IPS DF 4.7 (cell line): ENCODE results near the gene PDZD8.
"Not testable (repeated sequence)": the region's sequence is repeated elsewhere in the genome, so short reads cannot be mapped to it uniquely, and the experiment has no call there.

Experiments used
- DNase-seq: peaks from one replicate; pipeline ENCODE4 v3.0.0-alpha.2; 2013; ENCODE audit warnings: low spot score; ENCODE audit errors: extremely low read depth

PDZD8 gene

DNA sequence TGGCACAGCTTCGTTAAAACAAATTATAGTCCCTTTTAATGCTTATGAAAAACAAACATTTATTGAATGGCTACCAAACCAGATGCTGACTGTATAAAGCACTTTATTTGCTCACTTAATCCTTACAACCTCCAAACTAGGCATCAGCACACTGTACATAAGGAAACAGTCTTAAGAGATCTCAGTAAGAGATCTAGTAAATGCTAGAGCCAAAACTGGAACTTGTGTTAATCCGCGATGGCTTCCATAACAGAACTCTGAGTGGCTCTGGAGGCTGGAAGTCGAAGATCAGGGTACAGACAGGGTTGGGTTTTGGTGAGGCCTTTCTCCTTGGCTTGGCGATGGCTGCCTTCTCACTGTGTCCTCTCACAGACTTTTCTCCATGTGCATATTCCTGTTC is 27.0 kb downstream of the PDZD8 start:
- no peak for DNase-seq

DNA sequence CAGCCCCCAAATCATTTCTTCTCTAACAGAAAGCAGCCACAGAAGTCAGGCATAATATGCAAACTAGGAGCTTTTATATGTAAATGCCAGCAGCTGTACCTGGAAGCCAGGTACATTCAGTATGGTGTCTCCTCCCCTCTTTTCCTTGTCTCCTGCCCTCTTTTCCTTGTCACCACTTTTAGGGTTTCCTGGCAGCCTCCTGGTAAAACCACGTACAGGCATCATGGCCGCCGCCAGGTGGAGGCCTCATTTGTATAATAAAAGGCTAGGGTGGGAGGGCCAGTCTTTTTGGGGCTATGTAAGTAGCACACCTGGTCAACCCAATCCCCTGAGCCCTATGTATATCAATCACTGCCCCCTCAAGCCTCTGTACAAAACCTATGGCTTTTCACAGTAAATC is 28.7 kb downstream of the PDZD8 start:
- peak; percentile 95 for DNase-seq

DNA sequence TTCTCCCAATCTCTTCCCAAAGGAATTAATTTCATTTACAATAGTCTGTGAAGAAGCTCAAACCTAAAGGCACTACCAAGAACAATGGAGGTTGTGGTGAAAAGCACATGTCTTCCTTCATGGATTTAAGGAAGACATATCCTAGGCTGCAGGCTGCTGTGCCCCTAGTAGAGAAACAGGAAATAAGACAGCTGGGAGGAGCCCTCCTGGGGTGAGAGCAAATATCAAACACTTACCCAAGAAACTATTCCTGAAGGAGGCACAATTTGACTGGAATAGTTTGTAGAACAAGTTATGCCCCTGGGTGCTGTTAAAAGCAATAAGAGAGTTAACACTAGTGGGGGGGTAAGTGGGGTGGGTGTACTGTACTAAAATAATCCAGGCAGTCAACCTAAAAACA is 30.1 kb downstream of the PDZD8 start:
- DNase-seq: peak; percentile 44

DNA sequence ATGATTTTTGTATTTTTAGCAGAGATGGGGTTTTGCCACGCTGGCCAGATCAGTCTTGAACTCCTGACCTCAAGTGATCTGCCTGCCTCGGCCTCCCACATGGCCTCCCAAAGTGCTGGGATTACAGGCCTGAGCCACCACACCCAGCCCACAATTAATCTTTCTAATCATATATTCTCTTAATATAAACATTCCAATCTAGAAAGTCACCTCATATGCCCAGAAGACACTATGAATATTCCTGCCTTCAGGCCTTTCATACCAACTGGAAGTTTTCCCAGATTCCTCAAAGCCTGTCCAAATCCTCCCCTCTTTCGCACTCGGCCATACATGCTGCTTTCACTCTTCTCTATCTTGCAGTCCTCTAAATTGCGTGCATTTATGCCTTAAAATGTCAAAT is 32.6 kb downstream of the PDZD8 start:
- DNase-seq: no peak

DNA sequence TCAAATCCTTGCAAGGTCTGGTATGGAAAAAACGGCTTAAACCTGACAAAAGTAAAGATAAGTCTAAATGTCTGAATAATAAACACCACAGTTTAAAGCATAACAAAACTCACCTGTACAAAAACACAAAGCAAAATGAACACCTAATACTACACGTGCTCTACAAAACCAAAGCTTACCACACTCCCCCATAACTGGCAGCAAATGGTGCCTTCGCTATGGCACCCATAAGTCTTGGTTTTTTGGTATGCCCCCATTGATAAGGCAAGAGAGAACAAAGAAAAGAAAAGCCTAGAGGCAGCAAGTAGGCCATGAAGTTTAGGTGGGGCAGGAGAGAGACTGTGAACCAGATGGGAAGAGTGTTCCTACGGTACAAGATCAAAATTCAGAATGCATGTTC is 34.2 kb downstream of the PDZD8 start:
- no peak for DNase-seq

DNA sequence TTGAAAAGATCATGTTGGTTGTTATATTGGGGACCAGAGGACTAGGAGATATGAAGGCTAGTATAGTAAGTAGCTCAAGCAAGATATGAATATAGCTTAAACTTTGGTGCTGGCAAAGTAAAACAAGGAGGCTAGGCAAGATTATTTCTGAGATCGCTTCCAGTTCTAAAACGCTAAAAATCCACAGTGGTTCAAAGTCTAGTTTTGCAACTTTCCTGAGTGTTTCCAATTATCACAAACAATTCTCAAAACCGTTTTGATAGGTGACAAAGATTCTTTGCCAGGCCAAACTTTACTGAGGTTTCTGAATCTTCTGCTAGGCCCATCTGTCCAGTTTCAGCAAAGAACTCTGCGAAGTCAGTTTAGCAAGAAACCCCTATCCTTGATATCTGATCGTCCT is 35.3 kb downstream of the PDZD8 start:
- DNase-seq: no peak

DNA sequence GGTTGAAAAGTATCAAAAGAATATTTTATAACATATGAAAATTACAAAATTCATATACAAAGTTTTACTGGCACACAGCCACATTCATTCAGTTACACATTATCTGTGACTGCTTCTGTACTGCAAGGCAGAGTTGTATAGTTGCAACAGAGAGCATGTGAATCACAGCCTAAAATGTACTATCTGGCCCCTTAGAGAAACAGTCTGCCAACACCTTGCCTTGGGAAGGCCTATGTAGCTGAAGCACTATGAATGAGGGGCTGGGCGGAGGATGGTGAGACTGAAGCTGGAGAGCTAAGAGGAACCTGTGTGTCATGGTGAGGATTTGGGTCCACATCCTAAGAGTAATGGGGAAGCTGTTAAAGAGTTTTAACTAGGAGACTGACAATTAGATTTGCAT is 35.7 kb downstream of the PDZD8 start:
- no peak for DNase-seq

DNA sequence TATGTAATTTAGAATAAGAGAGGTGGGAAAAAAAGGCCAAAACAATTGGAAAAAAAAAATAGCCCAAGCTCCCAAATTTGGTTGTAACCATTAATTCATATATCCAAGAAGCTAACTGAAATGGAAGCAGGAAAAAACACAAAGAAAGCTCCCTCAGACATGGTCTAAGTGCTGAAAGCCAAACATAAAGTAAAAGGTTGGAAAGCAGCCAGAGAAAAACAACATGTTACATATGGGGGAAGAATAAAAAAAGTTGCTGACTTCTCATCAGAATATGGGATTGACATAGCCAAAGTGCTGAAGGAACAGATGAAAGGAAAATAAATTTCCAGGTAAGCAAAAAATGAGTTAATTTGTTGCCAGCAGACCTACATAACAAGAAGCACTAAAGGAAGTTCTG is 40.3 kb downstream of the PDZD8 start:
- DNase-seq: no peak

DNA sequence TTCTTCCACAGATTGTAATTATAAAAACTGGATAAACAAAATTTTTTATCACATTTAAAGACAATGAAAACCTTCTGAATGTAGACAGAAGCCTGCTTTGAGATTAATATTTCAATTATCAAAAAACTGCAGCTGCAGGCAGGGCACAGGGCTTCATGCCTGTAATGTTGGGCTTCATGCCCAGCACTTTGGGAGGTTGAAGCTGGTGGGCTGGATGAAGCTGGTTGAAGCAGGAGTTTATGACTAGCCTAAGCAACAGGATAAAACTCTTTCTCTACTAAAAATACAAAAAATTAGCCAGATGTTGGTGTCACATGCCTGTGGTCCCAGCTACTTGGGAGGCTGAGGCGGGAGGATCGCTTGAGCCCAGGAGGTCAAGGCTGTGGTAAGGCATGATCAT is 41.2 kb downstream of the PDZD8 start:
- no peak for DNase-seq

DNA sequence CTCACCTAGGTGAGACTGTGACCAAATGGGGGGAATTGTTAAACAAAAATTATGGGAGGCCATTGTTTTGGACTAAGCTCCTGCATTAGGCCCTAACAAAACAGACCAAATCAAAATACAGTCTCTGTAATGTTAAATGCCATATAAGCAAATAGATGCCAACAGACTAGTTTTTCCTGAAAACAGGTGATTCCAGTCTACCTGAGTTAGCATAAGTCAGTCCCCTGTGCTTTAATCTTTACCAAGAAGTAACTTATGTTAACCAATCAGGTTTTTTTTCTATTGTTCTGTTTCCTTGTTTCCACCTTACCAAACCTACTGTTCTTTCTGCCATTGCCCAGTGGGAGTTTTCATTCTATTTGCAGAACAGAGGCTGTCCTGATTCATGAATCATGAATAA is 48.0 kb downstream of the PDZD8 start:
- DNase-seq: no peak

DNA sequence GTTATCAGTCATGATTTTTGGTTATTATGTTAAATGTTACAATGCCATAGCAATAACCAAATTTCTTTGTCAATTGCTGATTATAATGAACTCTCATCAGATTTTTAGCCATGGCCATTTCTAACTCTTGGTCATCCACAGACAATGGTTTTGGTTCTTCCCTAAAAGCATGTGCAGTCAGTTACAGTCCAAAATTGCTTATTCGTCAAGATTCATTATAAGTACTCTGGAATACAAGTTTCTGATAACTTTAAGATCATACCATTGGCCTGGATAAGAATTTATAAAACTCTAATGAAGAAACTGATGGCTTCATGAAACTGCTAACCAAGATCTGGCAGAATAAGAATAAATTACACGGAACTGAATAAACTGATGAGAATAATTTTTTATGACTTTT is 50.9 kb downstream of the PDZD8 start:
- no peak for DNase-seq

DNA sequence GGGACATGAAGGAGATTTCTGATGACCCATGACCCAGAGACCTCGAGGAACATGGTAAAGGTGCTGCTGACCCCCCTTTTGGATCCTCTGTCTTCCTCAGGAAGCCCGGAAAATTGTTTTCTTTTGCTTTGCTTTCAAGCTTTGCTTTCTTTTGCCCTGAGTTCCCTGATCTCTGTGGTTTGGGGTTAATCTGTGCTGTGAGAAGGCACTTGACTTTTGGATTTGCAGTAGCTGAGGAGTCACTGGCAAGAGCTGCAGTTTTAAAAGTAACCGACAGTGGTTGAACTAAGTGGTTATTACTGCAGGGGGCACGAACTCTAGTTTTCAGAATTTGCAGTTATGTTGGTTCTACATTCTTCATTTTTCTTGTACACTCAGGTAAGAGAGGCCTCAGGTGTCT is 53.0 kb downstream of the PDZD8 start:
- DNase-seq: no peak

DNA sequence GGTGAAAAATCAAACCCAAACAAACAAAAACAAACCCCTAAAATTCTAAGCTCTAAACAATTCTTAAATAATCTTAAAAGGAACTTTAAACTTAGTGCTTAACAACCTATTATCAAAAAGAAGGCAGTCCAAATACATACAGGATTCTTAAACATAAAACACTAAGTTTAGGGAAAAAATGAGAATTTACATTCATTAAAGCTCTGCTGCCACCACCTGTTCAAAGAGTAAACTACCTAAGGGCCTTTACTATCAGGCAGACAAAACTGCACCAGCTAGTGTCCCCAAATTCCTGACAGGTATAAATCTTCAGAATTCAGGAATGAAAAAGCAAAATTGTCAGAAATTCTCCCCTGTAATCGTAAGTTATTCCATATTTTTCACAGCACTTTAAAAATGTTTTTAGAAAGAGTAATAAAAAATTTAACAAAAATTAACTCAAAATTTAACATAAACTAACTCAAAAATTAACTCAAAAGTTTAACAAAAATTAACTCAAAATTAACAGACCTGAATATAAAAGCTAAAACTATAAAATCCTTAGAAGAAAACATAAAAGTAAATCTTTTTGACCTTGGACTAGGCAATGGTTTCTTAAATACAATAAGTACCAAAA is 55.1 kb downstream of the PDZD8 start:
- DNase-seq: no peak

DNA sequence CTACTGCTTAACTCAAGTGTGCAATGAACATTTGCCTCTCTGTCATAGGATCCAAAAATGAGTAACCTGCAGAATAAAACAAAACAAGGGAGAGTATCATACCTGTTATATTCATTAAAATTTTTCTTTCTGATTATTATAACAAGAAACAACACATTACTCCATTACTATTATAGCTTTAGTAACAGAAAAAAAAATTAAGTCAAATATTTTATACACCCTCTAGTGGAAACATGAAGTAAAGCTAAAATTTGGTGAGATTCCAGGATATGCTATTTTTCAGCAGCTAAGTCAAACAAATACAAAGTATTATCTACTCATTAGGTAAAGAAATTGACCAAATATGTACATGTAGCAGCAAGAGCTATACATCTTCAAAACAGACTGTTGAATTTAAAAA is 56.3 kb downstream of the PDZD8 start:
- no peak for DNase-seq

DNA sequence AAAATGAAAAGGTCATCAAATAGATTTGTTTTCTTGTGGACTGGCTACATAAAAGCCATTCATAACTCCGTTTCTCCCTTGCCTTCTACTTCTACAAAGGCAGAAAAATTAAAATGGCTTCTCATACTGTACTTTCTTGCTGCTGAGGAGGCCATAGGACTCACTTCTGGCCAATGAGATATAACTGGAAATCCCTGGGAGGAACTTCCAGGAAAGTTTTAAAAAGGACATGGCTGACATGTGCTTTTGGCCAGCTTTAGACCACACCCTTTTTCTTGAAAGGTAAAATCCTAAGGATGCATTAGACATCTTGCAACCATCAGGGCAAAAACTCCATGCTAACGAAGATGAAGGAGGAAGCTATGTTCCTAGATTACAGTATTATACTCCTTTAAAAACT is 58.5 kb downstream of the PDZD8 start:
- no peak for DNase-seq

DNA sequence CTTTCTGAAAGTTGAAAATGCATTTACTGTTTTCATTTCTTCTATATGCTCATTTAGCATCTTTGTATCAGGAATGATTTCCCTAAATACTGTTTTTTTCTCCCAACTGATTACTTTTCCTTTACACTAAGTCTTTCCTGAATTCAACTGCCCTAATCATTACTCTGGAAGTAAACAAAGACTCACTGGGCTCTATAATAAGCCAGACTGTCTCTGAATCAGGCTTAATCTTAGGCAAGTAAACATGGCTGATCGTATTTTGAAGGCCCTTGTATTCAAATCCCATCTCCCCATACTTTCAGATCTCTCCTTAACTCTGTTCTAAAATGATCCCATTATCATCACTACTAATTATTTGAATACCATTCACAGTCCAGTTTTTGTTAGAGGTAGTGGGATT is 61.6 kb downstream of the PDZD8 start:
- DNase-seq: no peak

DNA sequence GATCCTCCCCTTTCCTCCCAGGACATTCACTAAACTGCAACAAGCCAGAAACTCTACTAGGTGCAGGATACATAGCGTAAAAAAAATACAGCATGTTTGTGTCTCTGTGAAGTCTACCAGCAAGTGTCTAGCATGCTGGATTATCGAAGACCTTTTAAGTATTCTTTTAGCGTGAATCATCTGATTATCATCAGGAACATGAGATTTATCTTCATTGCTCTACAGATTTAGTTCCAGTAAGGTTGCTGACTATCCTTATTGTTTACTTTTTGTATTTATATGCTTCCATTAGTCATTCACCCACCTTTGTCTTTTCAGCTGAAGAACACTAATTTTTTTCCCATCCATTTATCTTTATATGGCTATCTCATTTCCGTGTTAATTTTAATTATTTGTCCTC is 62.8 kb downstream of the PDZD8 start:
- no peak for DNase-seq

DNA sequence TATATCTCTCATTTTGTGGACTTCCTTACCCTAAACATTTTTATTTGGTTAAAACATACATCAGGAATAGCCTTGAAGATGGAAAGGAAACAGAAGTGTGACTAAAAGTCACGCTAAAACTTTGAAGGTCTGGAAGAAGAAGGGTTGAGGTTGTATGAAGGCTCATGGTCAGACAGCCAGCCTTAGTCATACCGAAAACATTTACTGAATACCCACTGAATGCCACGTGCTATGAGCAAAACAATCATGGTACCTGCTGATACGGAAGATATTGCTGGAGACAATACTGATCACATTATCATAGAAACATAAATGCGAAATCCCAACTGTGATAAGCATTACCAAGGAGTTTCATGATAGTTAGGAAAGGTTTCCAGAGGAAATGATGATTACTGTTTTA is 64.0 kb downstream of the PDZD8 start:
- DNase-seq: no peak

DNA sequence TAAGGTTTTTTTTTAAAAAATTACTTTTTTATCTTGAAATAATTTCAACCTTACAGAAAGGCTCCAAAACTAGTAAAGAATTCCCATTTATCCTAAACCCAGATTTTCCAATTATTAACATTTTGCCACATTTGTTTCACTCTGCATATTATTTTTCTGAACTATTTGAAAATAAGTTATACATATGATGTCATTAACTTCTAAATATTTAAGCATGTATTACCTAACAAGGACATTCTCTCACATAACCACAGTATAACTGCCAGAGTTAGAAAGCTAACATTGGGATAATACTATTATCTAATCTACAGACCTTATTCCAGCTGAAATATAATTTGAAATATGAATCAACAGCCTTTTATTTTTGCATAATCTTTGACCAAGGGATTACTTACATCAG is 68.6 kb downstream of the PDZD8 start:
- no peak for DNase-seq

DNA sequence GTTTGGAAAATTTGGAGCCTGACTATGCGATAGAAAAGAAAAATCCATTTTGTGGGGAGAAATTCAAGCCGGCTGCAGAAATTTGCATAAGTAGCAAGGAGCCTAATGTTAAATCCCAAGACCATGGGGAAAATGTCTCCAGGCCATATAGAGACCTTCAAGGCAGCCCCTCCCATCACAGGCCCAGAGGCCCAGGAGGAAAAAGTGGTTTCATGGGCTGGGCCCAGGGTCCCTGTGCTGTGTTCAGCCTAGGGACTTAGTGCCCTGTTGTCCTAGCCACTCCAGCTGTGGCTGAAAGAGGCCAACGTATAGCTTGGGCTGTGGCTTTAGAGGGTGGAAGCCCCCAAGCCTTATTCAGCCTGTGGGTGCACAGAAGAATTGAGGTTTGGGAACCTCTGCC is 71.8 kb downstream of the PDZD8 start:
- DNase-seq: not testable (repeated sequence)

DNA sequence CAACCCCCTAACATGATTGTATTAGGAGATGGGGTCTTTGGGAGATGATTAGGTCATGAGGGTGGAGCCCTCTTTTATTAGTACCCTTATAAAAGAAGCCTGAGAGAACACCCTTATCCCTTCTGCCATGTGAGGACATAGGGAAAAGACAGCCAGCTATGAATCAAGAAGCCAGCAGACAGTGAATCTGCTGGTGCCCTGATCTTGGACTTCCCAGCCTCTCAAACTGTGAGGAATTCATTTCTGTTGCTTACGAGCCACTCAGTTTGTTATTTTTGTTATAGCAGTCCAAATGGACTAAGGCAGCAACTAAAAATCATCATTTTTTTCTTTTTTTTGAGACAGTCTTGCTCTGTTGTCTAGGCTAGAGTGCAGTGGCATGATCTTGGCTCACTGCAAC is 74.6 kb downstream of the PDZD8 start:
- no peak for DNase-seq

DNA sequence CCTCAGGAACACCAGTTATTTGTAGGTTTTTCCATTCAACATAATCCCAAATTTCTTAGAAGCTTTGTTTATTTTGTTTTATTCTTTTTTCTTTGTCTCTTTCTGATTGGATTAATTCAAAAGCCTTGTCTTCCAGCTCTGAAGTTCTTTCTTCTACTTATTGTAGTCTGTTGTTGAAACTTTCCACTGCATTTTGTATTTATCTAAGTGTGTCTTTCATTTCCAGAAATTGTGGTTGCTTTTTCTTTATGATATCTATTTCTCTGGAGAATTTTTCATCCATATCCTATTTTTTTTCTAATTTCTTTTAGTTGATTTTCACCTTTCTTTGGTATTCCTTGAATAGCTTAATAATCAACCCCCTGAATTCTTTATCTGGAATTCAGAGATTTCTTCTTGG is 75.8 kb downstream of the PDZD8 start:
- no peak for DNase-seq

DNA sequence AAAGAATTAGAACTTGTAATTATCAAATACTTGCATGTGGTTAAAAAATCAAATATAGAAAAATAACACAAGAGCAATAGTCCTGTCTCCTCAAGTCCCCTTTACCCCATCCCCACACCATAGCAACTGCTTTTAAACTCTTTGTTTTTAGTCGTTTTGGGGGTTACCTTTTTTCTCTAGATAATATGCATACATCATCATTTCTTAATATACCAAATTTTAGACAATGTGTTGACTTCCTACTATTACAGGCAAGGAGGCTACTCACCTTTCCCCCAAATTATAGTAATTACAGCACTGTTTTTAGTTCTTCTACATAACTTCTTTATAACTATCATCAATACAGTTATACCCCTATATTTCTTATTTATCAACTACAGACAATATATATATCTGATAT is 77.0 kb downstream of the PDZD8 start:
- DNase-seq: no peak

DNA sequence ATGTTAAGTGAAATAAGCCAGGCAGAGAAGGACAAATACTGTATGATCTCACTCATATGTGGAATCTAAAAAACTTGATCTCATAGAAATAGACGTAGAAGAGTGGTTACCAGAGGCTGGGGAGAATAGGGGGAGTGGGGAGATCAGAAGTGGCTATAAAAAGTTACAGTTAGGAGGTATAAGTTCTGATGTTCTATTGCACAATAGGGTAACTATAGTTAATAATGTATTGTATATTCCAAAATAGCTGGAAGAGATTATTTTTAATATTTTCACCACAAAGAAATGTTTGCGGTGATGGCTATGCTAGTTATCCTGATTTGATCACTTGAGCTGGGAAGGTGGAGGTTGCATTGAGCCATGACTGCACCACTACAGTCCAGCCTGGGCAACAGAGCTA is 80.5 kb downstream of the PDZD8 start:
- DNase-seq: no peak
